ENCODE results near the gene GNPTAB.

DNA sequence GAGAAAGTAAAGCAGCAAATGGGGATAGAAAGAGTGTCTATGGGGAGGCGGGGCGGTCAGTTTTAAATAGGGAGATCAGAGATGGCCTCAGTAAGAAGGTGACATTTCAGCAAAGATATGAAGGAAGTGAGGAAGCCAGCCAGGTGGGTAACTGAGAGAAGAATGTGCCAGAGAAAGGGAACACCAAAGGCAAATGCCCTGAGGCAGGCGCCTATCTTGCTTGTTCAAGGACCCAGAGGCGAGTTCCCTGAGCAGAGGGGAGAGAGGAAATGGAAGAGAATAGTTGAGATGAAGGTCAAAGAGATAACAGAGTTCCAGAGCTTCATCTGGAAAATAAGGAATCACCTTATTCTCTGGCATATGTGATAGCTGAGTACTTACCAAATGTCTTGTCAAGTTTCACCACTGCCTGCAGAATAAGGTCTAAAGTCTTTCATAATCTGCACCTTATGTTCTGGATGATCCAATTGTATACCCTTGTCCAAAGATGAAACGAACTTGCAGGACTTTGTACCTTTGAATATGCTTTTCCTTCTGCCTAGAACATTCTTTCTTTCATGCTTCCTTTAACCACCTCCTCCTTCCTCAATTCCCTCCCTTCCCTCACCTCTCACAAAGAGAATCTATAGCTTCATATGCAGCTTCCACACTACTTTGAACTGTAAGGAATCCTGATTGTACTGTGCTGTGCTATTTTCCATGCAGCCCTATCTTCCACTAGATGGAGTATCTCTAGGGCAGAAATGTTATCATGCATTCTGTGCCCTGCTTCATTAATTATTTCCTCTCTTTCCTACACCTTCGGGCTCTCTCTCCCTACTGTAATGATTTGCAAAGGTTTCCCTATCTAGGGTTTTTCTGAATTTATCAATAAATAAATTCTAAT, 38.5 kb downstream of the GNPTAB start:
- TF ChIP-seq, protein P1, sequence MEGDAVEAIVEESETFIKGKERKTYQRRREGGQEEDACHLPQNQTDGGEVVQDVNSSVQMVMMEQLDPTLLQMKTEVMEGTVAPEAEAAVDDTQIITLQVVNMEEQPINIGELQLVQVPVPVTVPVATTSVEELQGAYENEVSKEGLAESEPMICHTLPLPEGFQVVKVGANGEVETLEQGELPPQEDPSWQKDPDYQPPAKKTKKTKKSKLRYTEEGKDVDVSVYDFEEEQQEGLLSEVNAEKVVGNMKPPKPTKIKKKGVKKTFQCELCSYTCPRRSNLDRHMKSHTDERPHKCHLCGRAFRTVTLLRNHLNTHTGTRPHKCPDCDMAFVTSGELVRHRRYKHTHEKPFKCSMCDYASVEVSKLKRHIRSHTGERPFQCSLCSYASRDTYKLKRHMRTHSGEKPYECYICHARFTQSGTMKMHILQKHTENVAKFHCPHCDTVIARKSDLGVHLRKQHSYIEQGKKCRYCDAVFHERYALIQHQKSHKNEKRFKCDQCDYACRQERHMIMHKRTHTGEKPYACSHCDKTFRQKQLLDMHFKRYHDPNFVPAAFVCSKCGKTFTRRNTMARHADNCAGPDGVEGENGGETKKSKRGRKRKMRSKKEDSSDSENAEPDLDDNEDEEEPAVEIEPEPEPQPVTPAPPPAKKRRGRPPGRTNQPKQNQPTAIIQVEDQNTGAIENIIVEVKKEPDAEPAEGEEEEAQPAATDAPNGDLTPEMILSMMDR (conservative IDR thresholded peaks at IDR 0.05; ENCODE audit: low read length) = peak; percentile 56
- no peak for TF ChIP-seq EZH2phosphoT487 (IDR thresholded peaks at IDR 0.05; ENCODE audit: borderline replicate concordance, low read depth, low read length)
